ENCODE measurements around the gene DNAH10.

DNAH10 gene

GRCh38 chr12:123934016-123934620 is 172.0 kb downstream of the DNAH10 start:
- Histone ChIP-seq H2BK12ac (ENCODE audit: low read length) (peak overlapping the region; percentile 28), H3K9me3 (replicated peaks in 1 of 2; ENCODE audit: control insufficient read depth in 2 of 2, insufficient read depth in 1 of 2, low read depth in 1 of 2, low read length in 2 of 2) (peaks cover 2 to 12% of the 10 kb centered on the region in 2 donors), H3K27ac (replicated peaks; ENCODE audit: low read length) (no peak overlapping the region), H2BK5ac (ENCODE audit: low read length) (no peak overlapping the region), H3K18ac (ENCODE audit: low read length) (peak overlapping the region; percentile 48), H2BK15ac (ENCODE audit: low read length) (no peak overlapping the region), H3K27me3 (ENCODE audit: control insufficient read depth in 3 of 3, insufficient read depth in 3 of 3, low read depth in 1 of 3, low read length in 3 of 3) (no peaks in the 10 kb centered on the region), H2BK120ac (ENCODE audit: low read depth, low read length) (no peak overlapping the region), H3K4ac (ENCODE audit: low read length) (no peak overlapping the region), H4K8ac (ENCODE audit: low read depth, low read length) (no peak overlapping the region), H3K36me3 (replicated peaks in 1 of 2; ENCODE audit: control insufficient read depth in 2 of 2, insufficient read depth in 2 of 2, low read length in 2 of 2) (peaks cover 10 to 31% of the 10 kb centered on the region in 2 donors), H2AFZ (ENCODE audit: low read length) (no peak overlapping the region), H3K14ac (ENCODE audit: low read length) (peak overlapping the region; percentile 42), H3K4me3 (ENCODE audit: low read length in 2 of 2) (no peak overlapping the region), H4K91ac (ENCODE audit: low read depth, low read length, poor library complexity) (no peak overlapping the region), H3K9ac (ENCODE audit: low read depth, low read length, poor library complexity) (no peak overlapping the region), H3K79me1 (ENCODE audit: low read depth, low read length) (no peaks in the 10 kb centered on the region), H2AK5ac (ENCODE audit: low read depth, low read length) (no peak overlapping the region), H3K4me1 (ENCODE audit: control insufficient read depth in 2 of 2, insufficient read depth in 1 of 2, low read depth in 1 of 2, low read length in 2 of 2) (peaks cover 3 to 5% of the 10 kb centered on the region in 2 donors), H3K4me2 (ENCODE audit: insufficient read depth, low read length, poor library complexity, severe bottlenecking) (no peak overlapping the region), H3K23ac (ENCODE audit: low read depth, low read length, poor library complexity) (no peak overlapping the region)
- no peak for DNase-seq (ENCODE audit: low spot score)
- no CpG with 5 or more reads among the region's 11 CpGs for WGBS, 2 donors (ENCODE audit: extremely low coverage in 2 of 2, insufficient read length in 2 of 2, insufficient replicate concordance in 1 of 2)

DNA sequence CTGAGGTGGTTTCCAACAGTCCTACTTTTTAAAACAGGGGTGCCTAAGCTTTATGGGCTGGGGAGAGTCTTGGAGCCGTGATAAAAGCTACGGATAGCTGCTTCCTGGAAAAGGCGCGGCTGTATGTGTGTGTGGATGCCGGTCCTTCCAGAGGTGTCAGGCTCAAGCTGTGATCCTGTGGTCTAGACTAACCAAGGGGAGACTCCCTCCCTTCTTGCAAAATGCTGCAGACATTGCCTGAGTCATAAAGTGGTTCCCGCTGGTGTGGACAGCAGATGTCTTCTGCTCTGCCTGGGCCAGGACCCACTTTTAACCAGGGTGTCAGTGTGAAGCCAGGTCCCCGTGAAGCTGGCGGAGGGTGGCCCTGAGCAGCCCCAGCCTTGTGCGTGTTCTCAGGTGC is 172.7 kb downstream of the DNAH10 start:
- Histone ChIP-seq H2BK15ac (ENCODE audit: low read length) (no peak overlapping the region), H3K4me2 (ENCODE audit: insufficient read depth, low read length, poor library complexity, severe bottlenecking) (no peak overlapping the region), H3K4me3 (ENCODE audit: low read length in 2 of 2) (no peak overlapping the region), H3K18ac (ENCODE audit: low read length) (no peak overlapping the region), H2AFZ (ENCODE audit: low read length) (no peak overlapping the region), H3K9me3 (replicated peaks in 1 of 2; ENCODE audit: control insufficient read depth in 2 of 2, insufficient read depth in 1 of 2, low read depth in 1 of 2, low read length in 2 of 2) (peaks cover 2 to 6% of the 10 kb centered on the region in 2 donors), H3K27ac (replicated peaks; ENCODE audit: low read length) (no peak overlapping the region), H2BK120ac (ENCODE audit: low read depth, low read length) (no peak overlapping the region), H4K91ac (ENCODE audit: low read depth, low read length, poor library complexity) (no peak overlapping the region), H3K23ac (ENCODE audit: low read depth, low read length, poor library complexity) (no peak overlapping the region), H3K36me3 (replicated peaks in 1 of 2; ENCODE audit: control insufficient read depth in 2 of 2, insufficient read depth in 2 of 2, low read length in 2 of 2) (peaks cover 10 to 38% of the 10 kb centered on the region in 2 donors), H2AK5ac (ENCODE audit: low read depth, low read length) (no peak overlapping the region), H3K9ac (ENCODE audit: low read depth, low read length, poor library complexity) (no peak overlapping the region), H2BK12ac (ENCODE audit: low read length) (no peak overlapping the region), H2BK5ac (ENCODE audit: low read length) (no peak overlapping the region), H3K14ac (ENCODE audit: low read length) (no peak overlapping the region), H3K4me1 (ENCODE audit: control insufficient read depth in 2 of 2, insufficient read depth in 1 of 2, low read depth in 1 of 2, low read length in 2 of 2) (peaks cover 3 to 4% of the 10 kb centered on the region in 2 donors), H3K4ac (ENCODE audit: low read length) (no peak overlapping the region), H3K79me1 (ENCODE audit: low read depth, low read length) (no peaks in the 10 kb centered on the region), H3K27me3 (ENCODE audit: control insufficient read depth in 3 of 3, insufficient read depth in 3 of 3, low read depth in 1 of 3, low read length in 3 of 3) (no peaks in the 10 kb centered on the region), H4K8ac (ENCODE audit: low read depth, low read length) (no peak overlapping the region)
- DNase-seq (ENCODE audit: low spot score): no peak
- no CpG with 5 or more reads among the region's 9 CpGs for WGBS, 2 donors (ENCODE audit: extremely low coverage in 2 of 2, insufficient read length in 2 of 2, insufficient replicate concordance in 1 of 2)

GRCh38 chr12:123935956-123936355 is 173.9 kb downstream of the DNAH10 start:
- Histone ChIP-seq H3K4me2 (ENCODE audit: insufficient read depth, low read length, poor library complexity, severe bottlenecking) (no peak overlapping the region), H2AK5ac (ENCODE audit: low read depth, low read length) (no peak overlapping the region), H3K4ac (ENCODE audit: low read length) (no peak overlapping the region), H3K9me3 (replicated peaks in 1 of 2; ENCODE audit: control insufficient read depth in 2 of 2, insufficient read depth in 1 of 2, low read depth in 1 of 2, low read length in 2 of 2) (peaks cover 2 to 5% of the 10 kb centered on the region in 2 donors), H3K14ac (ENCODE audit: low read length) (no peak overlapping the region), H3K23ac (ENCODE audit: low read depth, low read length, poor library complexity) (peak overlapping the region; percentile 70), H4K8ac (ENCODE audit: low read depth, low read length) (peak overlapping the region; percentile 43), H4K91ac (ENCODE audit: low read depth, low read length, poor library complexity) (no peak overlapping the region), H3K18ac (ENCODE audit: low read length) (peak overlapping the region; percentile 49), H3K36me3 (replicated peaks in 1 of 2; ENCODE audit: control insufficient read depth in 2 of 2, insufficient read depth in 2 of 2, low read length in 2 of 2) (peaks cover 13 to 45% of the 10 kb centered on the region in 2 donors), H3K4me3 (ENCODE audit: low read length in 2 of 2) (no peak overlapping the region), H3K79me1 (ENCODE audit: low read depth, low read length) (no peaks in the 10 kb centered on the region), H3K27me3 (ENCODE audit: control insufficient read depth in 3 of 3, insufficient read depth in 3 of 3, low read depth in 1 of 3, low read length in 3 of 3) (no peaks in the 10 kb centered on the region), H3K27ac (replicated peaks; ENCODE audit: low read length) (no peak overlapping the region), H2BK5ac (ENCODE audit: low read length) (no peak overlapping the region), H3K4me1 (ENCODE audit: control insufficient read depth in 2 of 2, insufficient read depth in 1 of 2, low read depth in 1 of 2, low read length in 2 of 2) (peaks cover 3 to 4% of the 10 kb centered on the region in 2 donors), H2AFZ (ENCODE audit: low read length) (no peak overlapping the region), H2BK15ac (ENCODE audit: low read length) (no peak overlapping the region), H2BK120ac (ENCODE audit: low read depth, low read length) (no peak overlapping the region), H3K9ac (ENCODE audit: low read depth, low read length, poor library complexity) (no peak overlapping the region), H2BK12ac (ENCODE audit: low read length) (no peak overlapping the region)
- no peak for DNase-seq (ENCODE audit: low spot score)
- no CpG with 5 or more reads among the region's 7 CpGs for WGBS, 2 donors (ENCODE audit: extremely low coverage in 2 of 2, insufficient read length in 2 of 2, insufficient replicate concordance in 1 of 2)

DNA sequence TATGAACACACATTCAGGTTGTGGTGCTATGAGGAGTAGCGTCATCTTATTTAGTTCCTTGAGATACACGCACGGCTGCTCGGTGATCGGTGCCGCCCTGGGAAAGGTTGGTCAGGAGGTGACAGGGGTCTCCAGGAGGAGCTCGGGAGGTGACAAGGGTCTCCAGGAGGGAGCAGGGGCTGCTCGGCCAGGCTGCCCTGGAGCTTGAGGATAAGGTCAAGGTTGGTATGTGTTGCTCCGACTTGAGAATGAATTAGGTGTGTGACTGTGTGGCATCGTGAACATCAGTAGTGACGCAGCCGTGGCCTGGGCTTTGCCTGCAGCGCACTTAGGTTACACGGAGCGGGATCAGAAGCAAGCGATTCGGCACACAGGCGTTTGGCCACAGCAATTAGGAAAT is 174.4 kb downstream of the DNAH10 start:
- Histone ChIP-seq H3K4me3 (ENCODE audit: low read length in 2 of 2) (no peak overlapping the region), H3K79me1 (ENCODE audit: low read depth, low read length) (no peaks in the 10 kb centered on the region), H3K36me3 (replicated peaks in 1 of 2; ENCODE audit: control insufficient read depth in 2 of 2, insufficient read depth in 2 of 2, low read length in 2 of 2) (peaks cover 15 to 48% of the 10 kb centered on the region in 2 donors), H3K9me3 (replicated peaks in 1 of 2; ENCODE audit: control insufficient read depth in 2 of 2, insufficient read depth in 1 of 2, low read depth in 1 of 2, low read length in 2 of 2) (peaks cover 0 to 9% of the 10 kb centered on the region in 2 donors), H2BK5ac (ENCODE audit: low read length) (no peak overlapping the region), H3K23ac (ENCODE audit: low read depth, low read length, poor library complexity) (peak overlapping the region; percentile 46), H3K4me2 (ENCODE audit: insufficient read depth, low read length, poor library complexity, severe bottlenecking) (no peak overlapping the region), H4K91ac (ENCODE audit: low read depth, low read length, poor library complexity) (no peak overlapping the region), H4K8ac (ENCODE audit: low read depth, low read length) (no peak overlapping the region), H3K14ac (ENCODE audit: low read length) (no peak overlapping the region), H2AFZ (ENCODE audit: low read length) (no peak overlapping the region), H3K9ac (ENCODE audit: low read depth, low read length, poor library complexity) (peak overlapping the region; percentile 0), H3K27me3 (ENCODE audit: control insufficient read depth in 3 of 3, insufficient read depth in 3 of 3, low read depth in 1 of 3, low read length in 3 of 3) (no peaks in the 10 kb centered on the region), H2BK12ac (ENCODE audit: low read length) (no peak overlapping the region), H3K18ac (ENCODE audit: low read length) (no peak overlapping the region), H3K4ac (ENCODE audit: low read length) (no peak overlapping the region), H2BK15ac (ENCODE audit: low read length) (no peak overlapping the region), H2AK5ac (ENCODE audit: low read depth, low read length) (no peak overlapping the region), H2BK120ac (ENCODE audit: low read depth, low read length) (no peak overlapping the region), H3K27ac (replicated peaks; ENCODE audit: low read length) (no peak overlapping the region), H3K4me1 (ENCODE audit: control insufficient read depth in 2 of 2, insufficient read depth in 1 of 2, low read depth in 1 of 2, low read length in 2 of 2) (peaks cover 3 to 4% of the 10 kb centered on the region in 2 donors)
- no peak for DNase-seq (ENCODE audit: low spot score)
- no CpG with 5 or more reads among the region's 18 CpGs for WGBS, 2 donors (ENCODE audit: extremely low coverage in 2 of 2, insufficient read length in 2 of 2, insufficient replicate concordance in 1 of 2)

Measured in neuronal stem cell (in vitro differentiated cells).